ENCODE results near the gene TMEM39A. TPM values are rescaled to one million over a fixed set of nuclear protein-coding genes. Genes with fewer than 3 reads are reported as not detected.

Gene TMEM39A
- total RNA-seq, result 59.1 and 83.2 TPM in 2 replicates

GRCh38 chr3:119463171-119464169 lies at the start of gene TMEM39A:
Gene TMEM39A (minus strand): TSS chr3:119463615. CDS start chr3:119462074, 1,541 bp downstream.

GRCh38 chr3:119498186-119499011 lies 35.0 kb upstream of the TMEM39A start, which contains the start of gene TIMMDC1:
Gene TIMMDC1 (plus strand): TSS chr3:119498547. CDS start chr3:119498734, 187 bp downstream.

Other genes with a start within 250 kb of the TMEM39A start
- gene B4GALT4, start 222.7 kb downstream of the TMEM39A start, total RNA-seq, result 19.6 and 20.0 TPM in 2 replicates
- 4.2 and 6.5 TPM in 2 replicates for gene ARHGAP31, start 169.2 kb downstream of the TMEM39A start, total RNA-seq
- gene POGLUT1, start 5.3 kb upstream of the TMEM39A start, total RNA-seq, result 13.8 and 14.4 TPM in 2 replicates
- 52.4 and 60.4 TPM in 2 replicates for gene TIMMDC1, start 34.9 kb upstream of the TMEM39A start, total RNA-seq
- gene CD80, start 96.0 kb upstream of the TMEM39A start, total RNA-seq, result 0.33 TPM in 1 of 2 replicates, not detected in the other
- 3.6 and 4.3 TPM in 2 replicates for gene ADPRH, start 115.9 kb upstream of the TMEM39A start, total RNA-seq
- gene PLA1A, start 134.3 kb upstream of the TMEM39A start, total RNA-seq, result 0.33 TPM in 1 of 2 replicates, not detected in the other
- 0.15 and 0.33 TPM in 2 replicates for gene POPDC2, start 197.0 kb upstream of the TMEM39A start, total RNA-seq
- 6.8 and 11.2 TPM in 2 replicates for gene COX17, start 213.8 kb upstream of the TMEM39A start, total RNA-seq
- 0.33 and 0.44 TPM in 2 replicates for gene CFAP91, start 239.4 kb upstream of the TMEM39A start, total RNA-seq

Data from smooth muscle cell of trachea (primary cell).